K562 (cell line): ENCODE measurements around the gene DPP8. TPM values are rescaled to one million over a fixed set of nuclear protein-coding genes. Genes with fewer than 3 reads are reported as not detected.

Experiments
- ATAC-seq: fragments of 200-7000 bp; cut with Tn5 transposase; 3 replicates; pipeline ENCODE4 v1.9.1; 2020; ENCODE audit warnings: moderate library complexity
- BruUV-seq: library from RNA; stranded (reverse); fragments of 400-500 nt; replicated peaks from 2 replicates; lab custom pipeline; 2021; lab: Mats Ljungman, UMichigan
- CTCF ChIA-PET: fragments of 300-600 bp; formaldehyde crosslinking; extraction: SDS; loops from one replicate; lab custom pipeline; 2021; ENCODE audit warnings: low intra/inter-chr PET ratio; lab: Yijun Ruan, JAX
- POLR2A ChIA-PET: fragments of 300-600, 350-650 bp; sonication (Branson Sonifier 250); formaldehyde crosslinking; extraction: SDS; loops from one replicate; lab custom pipeline; 2021; ENCODE audit warnings: antibody characterized with exemption, inconsistent platforms; lab: Yijun Ruan, JAX
- DNase-seq, 4 experiments: peaks; one replicate each; pipeline versions ENCODE4 v3.0.0 to v3.0.0-alpha.2; 2011 to 2018; ENCODE audit warnings: low spot score in 3 of 4, mixed read lengths in 3 of 4; ENCODE audit errors: extremely low read depth in 1 of 4
- FAIRE-seq: peaks from 2 replicates; lab custom pipeline; 2011; peaks lifted over from hg19 to GRCh38; lab: Jason Lieb, UNC
- H2AFZ ChIP-seq: 2 replicates; pipeline ENCODE4 v1.6.0; 2011; ENCODE audit warnings: low read depth, low read length, control low read depth, inconsistent platforms
- H3K27ac ChIP-seq: fragments of 200-600 bp; 3 replicates; pipeline ENCODE4 v1.8.0; 2011; ENCODE audit warnings: low read depth, mild to moderate bottlenecking, control low read depth, inconsistent platforms, low read length, moderate library complexity, mixed read lengths; ENCODE audit errors: extremely low read depth
- H3K27me3 ChIP-seq, 2 experiments: fragments of 300-600 bp in 1 of 2; 2 replicates in 1 of 2; 3 replicates in 1 of 2; pipeline versions ENCODE4 v1.6.0 to v1.8.0; 2011; ENCODE audit warnings: inconsistent platforms in 2 of 2, low read length in 2 of 2, mild to moderate bottlenecking in 1 of 2, mixed read lengths in 1 of 2, moderate library complexity in 1 of 2; ENCODE audit not compliant: control insufficient read depth in 2 of 2, insufficient read depth in 2 of 2
- H3K36me3 ChIP-seq: fragments of 300-600 bp; 3 replicates; pipeline ENCODE4 v1.8.0; 2011; ENCODE audit warnings: mild to moderate bottlenecking, low read length, inconsistent platforms; ENCODE audit not compliant: control insufficient read depth, insufficient read depth
- H3K4me1 ChIP-seq, 2 experiments: fragments of 200-600 bp in 1 of 2; replicated peaks in 1 of 2; 2 replicates in 1 of 2; 3 replicates in 1 of 2; pipeline versions ENCODE4 v1.5.1 to v1.8.0; 2011; ENCODE audit warnings: inconsistent platforms in 2 of 2, low read length in 2 of 2, mild to moderate bottlenecking in 1 of 2, mixed read lengths in 1 of 2, moderate library complexity in 1 of 2; ENCODE audit not compliant: control insufficient read depth in 2 of 2, insufficient read depth in 2 of 2
- H3K4me2 ChIP-seq: 2 replicates; pipeline ENCODE4 v1.6.1; 2011; ENCODE audit warnings: low read length, control low read depth, inconsistent platforms, mixed read lengths; ENCODE audit not compliant: insufficient read depth
- H3K4me3 ChIP-seq: fragments of 200-600 bp; sonication (generic), shearing (Covaris generic); 2 replicates; pipeline ENCODE4 v1.5.1; 2016; ENCODE audit warnings: control low read depth, inconsistent platforms
- H3K79me2 ChIP-seq: fragments of 200-600 bp; 3 replicates; pipeline ENCODE4 v1.8.0; 2011; ENCODE audit warnings: low read length, inconsistent platforms; ENCODE audit not compliant: control insufficient read depth, insufficient read depth
- H3K9ac ChIP-seq, 2 experiments: 2 replicates each; pipeline versions ENCODE4 v1.6.0 to v1.6.1; 2011; ENCODE audit warnings: low read depth in 2 of 2, low read length in 2 of 2, control low read depth in 1 of 2, inconsistent platforms in 1 of 2, mild to moderate bottlenecking in 1 of 2, mixed read lengths in 1 of 2; ENCODE audit not compliant: insufficient read depth in 1 of 2
- H3K9me1 ChIP-seq: one replicate; pipeline ENCODE4 v1.6.0; 2011; ENCODE audit warnings: inconsistent platforms, mild to moderate bottlenecking, low read length, moderate library complexity; ENCODE audit not compliant: control insufficient read depth, insufficient read depth
- H3K9me3 ChIP-seq: replicated peaks from 2 replicates; pipeline ENCODE4 v1.5.1; 2011; ENCODE audit warnings: low read depth, low read length, inconsistent platforms; ENCODE audit not compliant: control insufficient read depth, insufficient read depth
- H4K20me1 ChIP-seq: replicated peaks from 2 replicates; pipeline ENCODE4 v1.6.1; 2011; ENCODE audit warnings: low read length, inconsistent platforms, mixed read lengths; ENCODE audit not compliant: control insufficient read depth, insufficient read depth
- FOXP1 ChIP-seq: sonication (generic); formaldehyde crosslinking; IDR thresholded peaks from 2 replicates; pipeline ENCODE4 v1.8.0; 2022; ENCODE audit warnings: mild to moderate bottlenecking, missing genetic modification reagents
- MIER1 ChIP-seq: fragments of 450-650 bp; IDR thresholded peaks from 2 replicates; pipeline ENCODE4 v1.6.1; 2016; ENCODE audit warnings: antibody characterized with exemption, mild to moderate bottlenecking, low read depth
- NCOA6 ChIP-seq: fragments of 450-650 bp; IDR thresholded peaks from 2 replicates; pipeline ENCODE4 v1.6.1; 2017; ENCODE audit warnings: mild to moderate bottlenecking
- NCOR1 ChIP-seq: fragments of 450-650 bp; IDR thresholded peaks from 2 replicates; pipeline ENCODE4 v1.6.1; 2016; ENCODE audit warnings: mild to moderate bottlenecking, moderate library complexity
- SAFB ChIP-seq: fragments of 200-400 bp; formaldehyde crosslinking; IDR thresholded peaks from 2 replicates; pipeline ENCODE4 v1.6.1; 2017; ENCODE audit warnings: low read depth, low read length, borderline replicate concordance
- SIRT6 ChIP-seq: IDR thresholded peaks from one replicate; pipeline ENCODE4 v1.6.1; 2012; ENCODE audit warnings: low read depth, mild to moderate bottlenecking, control low read depth, inconsistent platforms, low read length, moderate library complexity
- ZKSCAN1 ChIP-seq: fragments of 150-350 bp; IDR thresholded peaks from 2 replicates; pipeline ENCODE4 v1.6.1; 2016; ENCODE audit warnings: low read depth, low read length
- ZNF830 ChIP-seq: fragments of 250-450 bp; sonication (Bioruptor Pico); IDR thresholded peaks from 2 replicates; pipeline ENCODE4 v1.5.0; 2021; ENCODE audit warnings: mild to moderate bottlenecking
- WGBS: fragments of 100-300 bp; shearing (Covaris generic); methylation state at CpG from one replicate; pipeline ENCODE4 v1.1.6; 2016; ENCODE audit warnings: low coverage, mixed read lengths; ENCODE audit not compliant: insufficient coverage; ENCODE audit errors: missing lambda C conversion rate; 5-methylcytosine and 5-hydroxymethylcytosine counted together
- in situ Hi-C: fragments of 300-500 bp; cut with MboI; formaldehyde crosslinking; loops from 4 replicates; pipeline ENCODE4 v1.15.0; 2018; ENCODE audit warnings: inconsistent platforms, mixed read lengths
- intact Hi-C: fragments of 100-400 bp; cut with micrococcal nuclease; formaldehyde crosslinking; loops from 2 replicates; pipeline ENCODE4 v1.14.2; 2022
- polyA plus RNA-seq, 8 experiments: library from polyadenylated mRNA; depleted of rRNA in 4 of 8; stranded (reverse) in 5 of 8; unstranded in 3 of 8; fragments of >200 nt; fragmentation: Nextera tagmentation in 2 of 8; fragmentation: Illumina TruSeq in 1 of 8; extraction: Ambion mirVana in 2 of 8; extraction: Trizol in 1 of 8; gene quantifications; 2 replicates each; pipeline versions ENCODE4 v1.2.1 to v1.2.3, GENCODE V29; 2011 to 2014; ENCODE audit warnings: inconsistent platforms in 1 of 8, missing spikeins in 1 of 8
- total RNA-seq, 7 experiments: library from RNA; depleted of rRNA in 6 of 7; stranded (reverse); fragments of >200 nt in 6 of 7; fragmentation: Illumina TruSeq in 2 of 7; extraction: Trizol in 2 of 7; gene quantifications; 2 replicates each; pipeline versions ENCODE4 v1.2.1 to v1.2.3, GENCODE V29; 2011 to 2021; ENCODE audit warnings: low replicate concordance in 1 of 7
- TF ChIP-seq, protein P1 (sequence below): sonication (generic); IDR thresholded peaks from 2 replicates; pipeline ENCODE4 v1.6.1; 2016
- TF ChIP-seq, protein P2 (sequence below), 3 experiments: fragments of 200-800 bp in 1 of 3; sonication (Bioruptor generic) in 1 of 3; sonication (generic) in 1 of 3; formaldehyde crosslinking in 1 of 3; IDR thresholded peaks; 2 replicates each; pipeline versions ENCODE4 v1.6.1 to v1.8.0; 2016 to 2022; ENCODE audit warnings: mild to moderate bottlenecking in 2 of 3, missing compliant biosample characterization in 2 of 3, missing genetic modification characterization in 2 of 3, missing genetic modification reagents in 1 of 3
- TF ChIP-seq, protein P3 (sequence below): sonication (generic); formaldehyde crosslinking; IDR thresholded peaks from 2 replicates; pipeline ENCODE4 v1.8.1; 2023; ENCODE audit warnings: missing genetic modification reagents, mild to moderate bottlenecking, borderline replicate concordance
- TF ChIP-seq, protein P4 (sequence below): IDR thresholded peaks from 2 replicates; pipeline ENCODE4 v1.6.1; 2012; ENCODE audit warnings: low read depth, low read length, improper control_type of control experiment, borderline replicate concordance

DPP8 gene
- total and polyA plus RNA-seq, 9 of the 15 experiments (the other 6 are each of a cell fraction or from before 2014, with no cell fraction given) = 5.5 to 36.7 (median 20.7) TPM

GRCh38 chr15:65530318-65531111 is 13.0 kb upstream of the DPP8 start, which contains the start of gene HACD3:
HACD3 (plus strand) TSS chr15:65530463; CDS start chr15:65530632, 169 bp downstream.
- in situ Hi-C loops (no loop called here), intact Hi-C loops (no loop called here)
- no peaks in the 10 kb centered on the region for H3K9me3 ChIP-seq
- BruUV-seq = TSS peak; percentile 51
- WGBS = under 1% methylated on average over 77 of the region's 88 CpGs
- CTCF ChIA-PET = no interaction called here
- DNase-seq = peak; percentile 94 to 98 (median 98)
- no peak for FAIRE-seq
- H3K9ac ChIP-seq = peak within 1 kb of the TSS; percentile 92 to 98
- H3K4me3 ChIP-seq = peak within 1 kb of the TSS; percentile 92
- peaks cover 21% of the 10 kb centered on the region; the same call in 2 of the 3 replicates for H3K36me3 ChIP-seq
- H3K27ac ChIP-seq = peak within 1 kb of the TSS; percentile 96
- no peaks in the 10 kb centered on the region for H3K27me3 ChIP-seq
- peak within 1 kb of the TSS; percentile 94 for H3K4me2 ChIP-seq
- POLR2A ChIA-PET = interaction anchor here (0.6 to 1.9 kb wide), 8 partner anchors 9 to 41 kb away, joined by 3 to 12 read pairs (median 4); no protein-coding TSS in a partner anchor
- ATAC-seq = peak; percentile 93
- no peaks in the 10 kb centered on the region for H3K9me1 ChIP-seq
- peak within 1 kb of the TSS; percentile 100 for H2AFZ ChIP-seq
- peaks cover 25% of the 10 kb centered on the region for H4K20me1 ChIP-seq
- peaks cover 57% of the 10 kb centered on the region for H3K79me2 ChIP-seq
- peaks cover 21 to 29% of the 10 kb centered on the region in 2 experiments; a peak in 4 of 5 replicates for H3K4me1 ChIP-seq
- no peak for TF ChIP-seq SIRT6
- peak; percentile 50; the same call in 1 of the 2 replicates for TF ChIP-seq FOXP1 (CRISPR knock-in tag)
- no peak for TF ChIP-seq NCOR1
- 0 out of 2 replicates have a peak, but pooled peaks have one; percentile 37 for TF ChIP-seq NCOA6
- TF ChIP-seq, protein P1, sequence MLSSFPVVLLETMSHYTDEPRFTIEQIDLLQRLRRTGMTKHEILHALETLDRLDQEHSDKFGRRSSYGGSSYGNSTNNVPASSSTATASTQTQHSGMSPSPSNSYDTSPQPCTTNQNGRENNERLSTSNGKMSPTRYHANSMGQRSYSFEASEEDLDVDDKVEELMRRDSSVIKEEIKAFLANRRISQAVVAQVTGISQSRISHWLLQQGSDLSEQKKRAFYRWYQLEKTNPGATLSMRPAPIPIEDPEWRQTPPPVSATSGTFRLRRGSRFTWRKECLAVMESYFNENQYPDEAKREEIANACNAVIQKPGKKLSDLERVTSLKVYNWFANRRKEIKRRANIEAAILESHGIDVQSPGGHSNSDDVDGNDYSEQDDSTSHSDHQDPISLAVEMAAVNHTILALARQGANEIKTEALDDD = no peak
- 0 out of 2 replicates have a peak, but pooled peaks have one; percentile 65 for TF ChIP-seq ZNF830
- TF ChIP-seq, protein P2, sequence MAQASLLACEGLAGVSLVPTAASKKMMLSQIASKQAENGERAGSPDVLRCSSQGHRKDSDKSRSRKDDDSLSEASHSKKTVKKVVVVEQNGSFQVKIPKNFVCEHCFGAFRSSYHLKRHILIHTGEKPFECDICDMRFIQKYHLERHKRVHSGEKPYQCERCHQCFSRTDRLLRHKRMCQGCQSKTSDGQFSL (CRISPR knock-in tag; IDR thresholded peaks at IDR 0.05) = no peak
- TF ChIP-seq, protein P2 (tag; IDR thresholded peaks at IDR 0.05) = no peak
- TF ChIP-seq, protein P3, sequence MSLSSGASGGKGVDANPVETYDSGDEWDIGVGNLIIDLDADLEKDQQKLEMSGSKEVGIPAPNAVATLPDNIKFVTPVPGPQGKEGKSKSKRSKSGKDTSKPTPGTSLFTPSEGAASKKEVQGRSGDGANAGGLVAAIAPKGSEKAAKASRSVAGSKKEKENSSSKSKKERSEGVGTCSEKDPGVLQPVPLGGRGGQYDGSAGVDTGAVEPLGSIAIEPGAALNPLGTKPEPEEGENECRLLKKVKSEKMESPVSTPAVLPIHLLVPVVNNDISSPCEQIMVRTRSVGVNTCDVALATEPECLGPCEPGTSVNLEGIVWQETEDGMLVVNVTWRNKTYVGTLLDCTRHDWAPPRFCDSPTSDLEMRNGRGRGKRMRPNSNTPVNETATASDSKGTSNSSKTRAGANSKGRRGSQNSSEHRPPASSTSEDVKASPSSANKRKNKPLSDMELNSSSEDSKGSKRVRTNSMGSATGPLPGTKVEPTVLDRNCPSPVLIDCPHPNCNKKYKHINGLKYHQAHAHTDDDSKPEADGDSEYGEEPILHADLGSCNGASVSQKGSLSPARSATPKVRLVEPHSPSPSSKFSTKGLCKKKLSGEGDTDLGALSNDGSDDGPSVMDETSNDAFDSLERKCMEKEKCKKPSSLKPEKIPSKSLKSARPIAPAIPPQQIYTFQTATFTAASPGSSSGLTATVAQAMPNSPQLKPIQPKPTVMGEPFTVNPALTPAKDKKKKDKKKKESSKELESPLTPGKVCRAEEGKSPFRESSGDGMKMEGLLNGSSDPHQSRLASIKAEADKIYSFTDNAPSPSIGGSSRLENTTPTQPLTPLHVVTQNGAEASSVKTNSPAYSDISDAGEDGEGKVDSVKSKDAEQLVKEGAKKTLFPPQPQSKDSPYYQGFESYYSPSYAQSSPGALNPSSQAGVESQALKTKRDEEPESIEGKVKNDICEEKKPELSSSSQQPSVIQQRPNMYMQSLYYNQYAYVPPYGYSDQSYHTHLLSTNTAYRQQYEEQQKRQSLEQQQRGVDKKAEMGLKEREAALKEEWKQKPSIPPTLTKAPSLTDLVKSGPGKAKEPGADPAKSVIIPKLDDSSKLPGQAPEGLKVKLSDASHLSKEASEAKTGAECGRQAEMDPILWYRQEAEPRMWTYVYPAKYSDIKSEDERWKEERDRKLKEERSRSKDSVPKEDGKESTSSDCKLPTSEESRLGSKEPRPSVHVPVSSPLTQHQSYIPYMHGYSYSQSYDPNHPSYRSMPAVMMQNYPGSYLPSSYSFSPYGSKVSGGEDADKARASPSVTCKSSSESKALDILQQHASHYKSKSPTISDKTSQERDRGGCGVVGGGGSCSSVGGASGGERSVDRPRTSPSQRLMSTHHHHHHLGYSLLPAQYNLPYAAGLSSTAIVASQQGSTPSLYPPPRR (CRISPR knock-in tag) = no peak
- TF ChIP-seq ZKSCAN1 = no peak
- no peak for TF ChIP-seq SAFB
- no peak for TF ChIP-seq MIER1
- TF ChIP-seq, protein P4, sequence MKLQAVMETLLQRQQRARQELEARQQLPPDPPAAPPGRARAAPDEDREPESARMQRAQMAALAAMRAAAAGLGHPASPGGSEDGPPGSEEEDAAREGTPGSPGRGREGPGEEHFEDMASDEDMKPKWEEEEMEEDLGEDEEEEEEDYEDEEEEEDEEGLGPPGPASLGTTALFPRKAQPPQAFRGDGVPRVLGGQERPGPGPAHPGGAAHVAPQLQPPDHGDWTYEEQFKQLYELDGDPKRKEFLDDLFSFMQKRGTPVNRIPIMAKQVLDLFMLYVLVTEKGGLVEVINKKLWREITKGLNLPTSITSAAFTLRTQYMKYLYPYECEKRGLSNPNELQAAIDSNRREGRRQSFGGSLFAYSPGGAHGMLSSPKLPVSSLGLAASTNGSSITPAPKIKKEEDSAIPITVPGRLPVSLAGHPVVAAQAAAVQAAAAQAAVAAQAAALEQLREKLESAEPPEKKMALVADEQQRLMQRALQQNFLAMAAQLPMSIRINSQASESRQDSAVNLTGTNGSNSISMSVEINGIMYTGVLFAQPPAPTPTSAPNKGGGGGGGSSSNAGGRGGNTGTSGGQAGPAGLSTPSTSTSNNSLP = no peak
